ENCODE results near the gene CCL23.
"Not testable (repeated sequence)": the region's sequence is repeated elsewhere in the genome, so short reads cannot be mapped to it uniquely, and the experiment has no call there.

GRCh38 chr17:36015895-36016294 lies 1.9 kb downstream of the CCL23 start:
- TF ChIP-seq ZNF274 (IDR thresholded peaks at IDR 0.05; ENCODE audit: low read depth, low read length); SUZ12 (IDR thresholded peaks at IDR 0.05; ENCODE audit: extremely low read depth, insufficient read depth, insufficient read length): not testable (repeated sequence)

All from NT2/D1 (cell line).